Activated naive CD4-positive, alpha-beta T cell treated with anti-CD3 and anti-CD28 coated beads, Interleukin-2, amount 10 ng/mL, durations not matched to agents 7 days and 5 days (primary cell): ENCODE data around the gene CCDC192.
A peak's percentile ranks its signal among the peaks of the same experiment; 100 is the strongest.

ENCODE experiments used
- CTCF ChIA-PET: fragments of 350-600 bp; sonication (Branson Sonifier 250); formaldehyde crosslinking; loops from one replicate; lab custom pipeline; 2021; ENCODE audit warnings: antibody characterized with exemption; lab: Charles Lee
- DNase-seq: peaks from one replicate; pipeline ENCODE4 v3.0.0-alpha.2; 2020
- H3K27ac Mint-ChIP-seq: one replicate; pipeline ENCODE4 v1.8.0; 2021; ENCODE audit warnings: mild to moderate bottlenecking, moderate library complexity, mixed read lengths
- H3K27me3 Mint-ChIP-seq: one replicate; pipeline ENCODE4 v1.8.0; 2021; ENCODE audit warnings: mild to moderate bottlenecking, mixed read lengths
- H3K36me3 Mint-ChIP-seq: one replicate; pipeline ENCODE4 v1.8.0; 2021; ENCODE audit warnings: mixed read lengths
- H3K4me1 Mint-ChIP-seq: one replicate; pipeline ENCODE4 v1.8.0; 2021; ENCODE audit warnings: mixed read lengths
- H3K4me3 Mint-ChIP-seq: one replicate; pipeline ENCODE4 v1.8.0; 2021; ENCODE audit warnings: mild to moderate bottlenecking, moderate library complexity, mixed read lengths
- H3K9me3 Mint-ChIP-seq: one replicate; pipeline ENCODE4 v1.8.0; 2021; ENCODE audit warnings: mixed read lengths

Gene CCDC192

GRCh38 chr5:127867022-127867783 is 164.0 kb downstream of the CCDC192 start:
- Mint-ChIP-seq H3K9me3 (no peaks in the 10 kb centered on the region), H3K27me3 (no peaks in the 10 kb centered on the region), H3K27ac (no peak overlapping the region), H3K4me3 (no peak overlapping the region), H3K36me3 (no peaks in the 10 kb centered on the region), H3K4me1 (no peaks in the 10 kb centered on the region)
- no peak for DNase-seq
- CTCF ChIA-PET, result interaction anchor here (1.3 kb wide), 1 partner anchor 10 kb away, joined by 4 read pairs; no protein-coding TSS in a partner anchor

GRCh38 chr5:127870914-127871313 is 167.7 kb downstream of the CCDC192 start:
- Mint-ChIP-seq H3K4me1 (no peaks in the 10 kb centered on the region), H3K27ac (no peak overlapping the region)
- CTCF ChIA-PET, result no interaction called here

GRCh38 chr5:127871503-127872153 is 168.4 kb downstream of the CCDC192 start:
- no peak overlapping the region for H3K4me3 Mint-ChIP-seq
- CTCF ChIA-PET, result interaction anchor here (1.9 kb wide), 1 partner anchor 308 kb away, joined by 4 read pairs; no protein-coding TSS in a partner anchor
- H3K9me3 Mint-ChIP-seq, result no peaks in the 10 kb centered on the region
- DNase-seq, result no peak
- no peak overlapping the region for H3K27ac Mint-ChIP-seq
- no peaks in the 10 kb centered on the region for H3K36me3 Mint-ChIP-seq
- no peaks in the 10 kb centered on the region for H3K4me1 Mint-ChIP-seq
- H3K27me3 Mint-ChIP-seq, result no peaks in the 10 kb centered on the region

More at GRCh38 chr5:127870914-127871313, 167.7 kb downstream of the CCDC192 start:
- H3K9me3 Mint-ChIP-seq, result no peaks in the 10 kb centered on the region
- H3K4me3 Mint-ChIP-seq, result no peak overlapping the region
- no peaks in the 10 kb centered on the region for H3K36me3 Mint-ChIP-seq
- DNase-seq, result no peak
- no peaks in the 10 kb centered on the region for H3K27me3 Mint-ChIP-seq

GRCh38 chr5:127872494-127872893 is 169.3 kb downstream of the CCDC192 start:
- Mint-ChIP-seq H3K9me3 (no peaks in the 10 kb centered on the region), H3K4me3 (no peak overlapping the region), H3K27me3 (no peaks in the 10 kb centered on the region), H3K4me1 (no peaks in the 10 kb centered on the region), H3K27ac (no peak overlapping the region), H3K36me3 (no peaks in the 10 kb centered on the region)
- DNase-seq, result no peak
- CTCF ChIA-PET, result interaction anchor here (1.9 kb wide), 1 partner anchor 309 kb away, joined by 4 read pairs; no protein-coding TSS in a partner anchor

- no peaks in the 10 kb centered on the region for H3K27me3 Mint-ChIP-seq
Observed at GRCh38 chr5:127875235-127876021, 172.2 kb downstream of the CCDC192 start.

GRCh38 chr5:127876384-127876783 is 173.2 kb downstream of the CCDC192 start:
- CTCF ChIA-PET, result interaction anchor here (1.3 to 2.2 kb wide), 5 partner anchors 11 to 327 kb away, joined by 4 to 7 read pairs (median 5); no protein-coding TSS in a partner anchor
- no peak overlapping the region for H3K27ac Mint-ChIP-seq
- H3K36me3 Mint-ChIP-seq, result no peaks in the 10 kb centered on the region
- H3K27me3 Mint-ChIP-seq, result no peaks in the 10 kb centered on the region
- H3K4me1 Mint-ChIP-seq, result no peaks in the 10 kb centered on the region
- no peaks in the 10 kb centered on the region for H3K9me3 Mint-ChIP-seq
- H3K4me3 Mint-ChIP-seq, result no peak overlapping the region
- no peak for DNase-seq

More at GRCh38 chr5:127875235-127876021, 172.2 kb downstream of the CCDC192 start:
- Mint-ChIP-seq H3K4me1 (no peaks in the 10 kb centered on the region), H3K27ac (no peak overlapping the region), H3K4me3 (no peak overlapping the region), H3K9me3 (no peaks in the 10 kb centered on the region), H3K36me3 (no peaks in the 10 kb centered on the region)
- peak; percentile 24 for DNase-seq
- CTCF ChIA-PET, result interaction anchor here (1.1 to 2.2 kb wide), 5 partner anchors 10 to 328 kb away, joined by 5 to 7 read pairs (median 5); no protein-coding TSS in a partner anchor

GRCh38 chr5:127878174-127878750 is 175.1 kb downstream of the CCDC192 start:
- no peak overlapping the region for H3K27ac Mint-ChIP-seq
- no peak overlapping the region for H3K4me3 Mint-ChIP-seq
- no peaks in the 10 kb centered on the region for H3K9me3 Mint-ChIP-seq
- H3K36me3 Mint-ChIP-seq, result no peaks in the 10 kb centered on the region
- H3K27me3 Mint-ChIP-seq, result no peaks in the 10 kb centered on the region
- DNase-seq, result peak; percentile 25
- CTCF ChIA-PET, result interaction anchor here (0.7 to 1.6 kb wide), 5 partner anchors 91 to 323 kb away, joined by 3 to 5 read pairs (median 4); no protein-coding TSS in a partner anchor
- H3K4me1 Mint-ChIP-seq, result no peaks in the 10 kb centered on the region

- CTCF ChIA-PET, result no interaction called here
- no peaks in the 10 kb centered on the region for H3K27me3 Mint-ChIP-seq
- H3K9me3 Mint-ChIP-seq, result no peaks in the 10 kb centered on the region
- no peaks in the 10 kb centered on the region for H3K4me1 Mint-ChIP-seq
- no peak for DNase-seq
- H3K36me3 Mint-ChIP-seq, result no peaks in the 10 kb centered on the region
- no peak overlapping the region for H3K27ac Mint-ChIP-seq
- H3K4me3 Mint-ChIP-seq, result no peak overlapping the region
Observed at GRCh38 chr5:127884416-127884815, 181.2 kb downstream of the CCDC192 start.

GRCh38 chr5:127885176-127885575 is 182.0 kb downstream of the CCDC192 start:
- Mint-ChIP-seq H3K36me3 (no peaks in the 10 kb centered on the region), H3K27ac (no peak overlapping the region), H3K9me3 (no peaks in the 10 kb centered on the region), H3K27me3 (no peaks in the 10 kb centered on the region), H3K4me3 (no peak overlapping the region), H3K4me1 (no peaks in the 10 kb centered on the region)
- DNase-seq, result no peak
- CTCF ChIA-PET, result no interaction called here

GRCh38 chr5:127886081-127886480 is 182.9 kb downstream of the CCDC192 start:
- no peak overlapping the region for H3K27ac Mint-ChIP-seq
- no peak for DNase-seq
- no peaks in the 10 kb centered on the region for H3K36me3 Mint-ChIP-seq
- no peak overlapping the region for H3K4me3 Mint-ChIP-seq
- CTCF ChIA-PET, result no interaction called here
- H3K9me3 Mint-ChIP-seq, result no peaks in the 10 kb centered on the region
- H3K27me3 Mint-ChIP-seq, result no peaks in the 10 kb centered on the region
- no peaks in the 10 kb centered on the region for H3K4me1 Mint-ChIP-seq

GRCh38 chr5:127887282-127887681 is 184.1 kb downstream of the CCDC192 start:
- no peaks in the 10 kb centered on the region for H3K9me3 Mint-ChIP-seq
- CTCF ChIA-PET, result no interaction called here
- H3K36me3 Mint-ChIP-seq, result no peaks in the 10 kb centered on the region
- no peak overlapping the region for H3K27ac Mint-ChIP-seq
- H3K4me1 Mint-ChIP-seq, result no peaks in the 10 kb centered on the region
- no peak overlapping the region for H3K4me3 Mint-ChIP-seq
- DNase-seq, result no peak
- H3K27me3 Mint-ChIP-seq, result no peaks in the 10 kb centered on the region

- no peak for DNase-seq
- no peaks in the 10 kb centered on the region for H3K27me3 Mint-ChIP-seq
- H3K27ac Mint-ChIP-seq, result no peak overlapping the region
- CTCF ChIA-PET, result interaction anchor here (1.0 kb wide), 1 partner anchor 9 kb away, joined by 4 read pairs; no protein-coding TSS in a partner anchor
- no peaks in the 10 kb centered on the region for H3K36me3 Mint-ChIP-seq
- H3K4me1 Mint-ChIP-seq, result no peaks in the 10 kb centered on the region
- H3K9me3 Mint-ChIP-seq, result no peaks in the 10 kb centered on the region
- H3K4me3 Mint-ChIP-seq, result no peak overlapping the region
Observed at GRCh38 chr5:127891942-127892341, 188.8 kb downstream of the CCDC192 start.

- Mint-ChIP-seq H3K9me3 (no peaks in the 10 kb centered on the region), H3K4me3 (no peak overlapping the region), H3K27me3 (no peaks in the 10 kb centered on the region), H3K36me3 (no peaks in the 10 kb centered on the region), H3K4me1 (no peaks in the 10 kb centered on the region), H3K27ac (no peak overlapping the region)
- no peak for DNase-seq
- CTCF ChIA-PET, result interaction anchor here (1.0 kb wide), 1 partner anchor 10 kb away, joined by 4 read pairs; no protein-coding TSS in a partner anchor
Observed at GRCh38 chr5:127892467-127893207, 189.4 kb downstream of the CCDC192 start.
